HG03060 (cell line): ENCODE data around the gene SMIM35.
"Not testable (repeated sequence)": the region's sequence is repeated elsewhere in the genome, so short reads cannot be mapped to it uniquely, and the experiment has no call there.

Experiments used
- ATAC-seq: cut with Tn5 transposase; IDR thresholded peaks from one replicate; pipeline ENCODE4 v1.9.1; 2021; ENCODE audit warnings: low read depth, moderate number of reproducible peaks; ENCODE audit not compliant: unreplicated experiment

SMIM35 gene

DNA sequence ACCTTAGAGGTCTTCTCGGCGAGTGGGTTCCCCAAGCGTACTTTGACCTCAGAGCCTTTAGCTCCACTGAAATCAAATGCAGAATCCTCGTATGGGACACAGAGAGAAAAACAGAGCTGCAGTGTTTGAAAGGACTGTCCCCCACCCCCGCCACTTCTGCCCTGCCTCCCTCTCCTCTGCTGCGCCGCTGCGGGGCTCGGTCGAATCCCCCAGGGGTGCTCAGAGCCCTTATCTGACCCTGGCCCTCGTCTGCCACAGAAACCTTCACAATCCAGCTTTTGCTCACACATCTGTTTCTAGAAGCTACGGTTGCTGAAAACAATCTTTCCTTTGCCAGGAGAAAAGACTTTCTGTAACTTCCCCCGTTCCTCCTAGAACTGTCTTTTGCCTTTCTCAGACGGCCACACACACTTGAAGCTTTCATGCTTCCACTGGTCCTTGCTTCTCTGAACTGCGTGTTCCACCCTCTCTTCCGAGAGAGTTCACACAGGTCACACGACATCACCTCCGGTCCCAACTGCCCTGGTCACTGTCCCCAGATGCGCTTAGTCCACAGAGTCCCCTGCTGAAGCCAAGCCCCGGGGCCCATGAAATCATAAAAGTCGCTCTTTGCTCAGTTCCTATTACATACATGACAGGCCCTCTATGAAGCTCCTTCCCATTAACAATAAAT, 3.7 kb downstream of the SMIM35 start:
- ATAC-seq, result no peak

GRCh38 chr11:118081241-118081958, 5.4 kb downstream of the SMIM35 start:
- no peak for ATAC-seq

DNA sequence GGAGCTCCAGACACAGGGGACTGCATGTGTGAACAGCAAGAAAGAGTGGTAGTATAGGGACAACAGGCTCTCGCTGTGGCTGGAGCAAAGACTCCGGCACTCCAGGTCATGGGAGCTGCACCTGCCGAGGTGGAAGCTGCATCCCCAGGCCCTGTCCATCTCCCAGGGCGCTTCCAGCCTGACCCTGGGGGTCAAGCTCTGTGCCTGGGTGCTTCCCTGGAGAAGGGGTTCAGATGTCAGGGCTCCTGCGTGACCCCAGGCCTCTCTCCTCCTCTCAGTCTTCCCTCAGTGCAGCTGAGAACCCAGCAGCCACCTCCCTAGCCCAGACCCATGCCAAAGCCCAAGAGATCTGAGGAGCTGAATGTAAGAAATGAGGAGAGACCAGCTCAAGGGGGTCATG, 6.5 kb downstream of the SMIM35 start:
- ATAC-seq, result no peak

DNA sequence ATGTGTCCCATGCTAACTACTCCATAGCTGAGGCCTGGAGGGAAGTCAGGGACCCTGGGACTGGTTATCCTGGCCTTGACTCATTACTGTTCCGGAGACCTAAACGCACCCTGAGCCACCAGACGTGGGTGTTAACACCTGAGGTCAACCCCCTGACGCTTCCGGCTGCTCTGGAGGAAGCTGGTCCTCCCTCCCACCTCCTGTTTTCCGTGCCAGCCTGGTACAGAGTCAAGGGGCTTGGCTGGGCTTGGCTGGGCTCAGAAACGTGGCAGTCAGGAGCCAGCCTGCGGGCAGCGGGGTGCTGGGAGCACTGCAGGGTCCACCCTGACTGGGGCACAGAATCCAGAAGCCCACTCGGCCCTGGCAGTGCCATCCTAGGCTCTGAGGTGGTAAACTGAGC, 7.3 kb downstream of the SMIM35 start:
- ATAC-seq, result no peak

DNA sequence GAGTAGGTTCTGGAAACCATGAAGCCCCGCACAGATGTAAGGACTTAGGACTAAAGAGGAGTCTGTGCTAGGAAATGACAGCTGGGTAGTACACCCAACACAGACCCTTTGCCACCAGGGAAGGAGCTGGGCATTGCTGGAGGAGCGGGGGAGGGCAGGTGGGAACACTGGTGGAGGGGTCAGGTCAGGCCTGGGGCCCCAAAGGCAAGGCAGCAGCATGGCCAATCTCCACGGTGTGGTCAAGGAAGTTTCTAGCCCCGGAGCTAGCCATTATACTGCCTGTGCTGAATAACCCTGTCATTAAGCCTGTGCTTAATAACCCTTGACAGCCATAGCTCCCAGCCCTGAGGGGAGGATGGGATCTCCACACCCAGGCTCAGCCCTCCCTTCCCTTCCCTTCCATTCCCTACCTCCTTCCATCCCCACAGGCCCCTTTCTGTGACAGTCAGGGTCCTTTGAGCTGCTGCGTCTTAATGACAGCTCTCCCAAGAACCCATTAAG, 7.8 kb downstream of the SMIM35 start:
- ATAC-seq, result no peak

GRCh38 chr11:118076754-118077281, 9.9 kb downstream of the SMIM35 start, which contains the start of gene TMPRSS4:
Gene TMPRSS4 (plus strand): TSS chr11:118077078. CDS start chr11:118077303, 225 bp downstream.
- ATAC-seq, result no peak

DNA sequence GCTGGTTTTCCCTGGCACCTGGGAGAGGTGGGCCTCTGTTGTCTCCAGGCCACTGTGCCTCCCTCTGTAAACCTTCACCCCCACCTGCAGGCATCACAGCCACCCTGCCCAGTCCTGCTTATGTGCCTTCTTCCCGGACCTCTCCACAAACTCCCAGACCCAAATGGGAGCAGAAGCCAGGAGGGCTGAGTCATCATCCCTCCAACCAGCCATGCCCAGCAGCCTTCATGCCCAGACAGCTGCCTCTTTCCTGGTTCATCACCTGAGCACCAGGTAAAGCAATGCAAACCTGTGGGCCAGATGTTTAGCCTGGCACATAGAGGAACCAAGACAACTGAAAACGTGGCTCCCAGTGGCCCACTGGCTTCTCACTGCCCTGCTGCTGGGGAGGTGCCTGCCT, 12.0 kb downstream of the SMIM35 start:
- ATAC-seq, result no peak

DNA sequence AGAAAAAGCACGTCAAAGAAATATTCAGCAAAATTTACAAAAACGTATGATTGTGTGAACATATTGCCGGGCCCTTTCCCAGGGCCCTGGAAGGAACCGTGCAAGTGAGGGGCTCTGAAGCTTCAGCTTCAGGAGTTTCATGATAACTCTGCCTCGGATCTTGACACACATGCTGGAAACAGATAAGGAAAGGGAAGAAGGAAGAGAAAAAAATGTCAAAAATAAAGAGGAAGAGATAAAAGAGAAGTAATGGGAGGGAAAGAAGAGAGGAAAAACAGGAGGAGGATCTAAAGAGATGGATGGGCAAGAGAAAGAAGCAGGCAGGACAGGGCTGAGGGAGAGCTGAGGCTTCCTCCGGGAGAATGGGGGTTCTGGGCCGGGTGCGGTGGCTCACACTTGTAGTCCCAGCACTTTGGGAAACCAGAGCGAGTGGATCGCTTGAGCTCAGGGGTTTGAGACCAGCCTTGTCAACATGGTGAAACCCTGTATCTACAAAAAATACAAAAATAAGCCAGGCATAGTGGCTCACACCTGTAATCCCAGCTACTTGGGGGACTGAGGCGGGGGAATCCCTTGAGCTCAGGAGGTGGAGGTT, 12.6 kb downstream of the SMIM35 start:
- no peak for ATAC-seq

- no peak for ATAC-seq
These were observed 13.2 kb downstream of the SMIM35 start for GRCh38 chr11:118073554-118073953.

DNA sequence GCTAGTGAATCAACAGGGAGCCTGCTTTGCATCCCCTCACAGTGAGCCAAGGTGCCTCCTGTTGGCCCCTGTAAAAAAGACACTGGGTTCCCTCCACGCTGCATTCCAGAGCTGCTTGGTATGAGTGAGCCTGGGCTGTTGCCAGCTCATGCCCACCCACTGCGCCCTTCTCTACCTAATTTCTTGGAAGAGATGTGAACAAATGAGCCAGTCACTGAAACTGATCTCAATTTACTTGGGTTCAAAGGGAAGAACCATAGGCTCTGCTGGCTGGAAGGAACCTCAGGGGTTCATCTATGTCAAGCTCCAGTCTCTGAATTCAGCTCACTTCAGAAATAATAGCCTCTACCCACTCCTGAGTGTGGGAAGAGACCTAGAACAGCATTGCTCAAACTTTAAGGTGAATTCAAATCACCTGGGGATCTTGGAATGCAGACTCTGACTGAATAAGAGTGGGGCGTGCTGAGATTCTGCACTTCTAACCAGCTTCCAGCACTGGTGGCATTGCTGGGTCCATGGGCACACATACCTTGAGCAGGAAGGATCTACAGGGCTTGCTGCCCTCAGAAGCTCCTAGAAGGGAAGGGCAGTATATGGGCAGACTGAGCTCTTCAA, 15.2 kb downstream of the SMIM35 start:
- no peak for ATAC-seq

DNA sequence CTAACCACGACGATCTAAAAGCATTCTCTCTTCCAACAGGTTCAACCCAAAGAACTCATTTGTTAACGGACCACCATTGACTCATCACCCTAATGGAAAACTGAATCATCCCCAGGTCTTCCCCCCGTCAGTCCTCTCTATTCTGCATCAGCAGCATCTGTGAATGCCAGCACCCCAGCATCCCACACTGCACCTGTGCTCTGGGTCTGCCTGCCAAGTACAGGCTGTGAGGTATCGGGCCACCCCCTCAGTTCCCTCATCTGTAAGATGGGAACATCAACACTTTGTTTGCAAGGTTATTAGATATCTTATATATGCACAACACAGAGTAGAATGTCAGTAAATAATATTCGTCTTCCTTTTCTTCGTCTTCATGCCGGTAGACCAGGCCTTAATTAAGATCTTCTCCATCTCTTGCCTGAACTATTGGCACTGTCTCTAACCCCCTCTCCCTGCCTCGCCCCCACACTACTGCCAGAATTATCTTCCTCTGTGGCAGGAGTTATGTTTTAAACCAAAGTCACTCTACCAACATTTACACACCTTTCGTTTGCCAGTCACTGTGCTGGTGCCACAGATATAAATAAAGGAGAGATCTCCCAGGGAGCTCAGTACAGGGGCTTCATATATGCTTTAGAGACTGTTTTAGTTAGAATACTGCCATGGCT, 17.7 kb downstream of the SMIM35 start:
- ATAC-seq, result no peak

DNA sequence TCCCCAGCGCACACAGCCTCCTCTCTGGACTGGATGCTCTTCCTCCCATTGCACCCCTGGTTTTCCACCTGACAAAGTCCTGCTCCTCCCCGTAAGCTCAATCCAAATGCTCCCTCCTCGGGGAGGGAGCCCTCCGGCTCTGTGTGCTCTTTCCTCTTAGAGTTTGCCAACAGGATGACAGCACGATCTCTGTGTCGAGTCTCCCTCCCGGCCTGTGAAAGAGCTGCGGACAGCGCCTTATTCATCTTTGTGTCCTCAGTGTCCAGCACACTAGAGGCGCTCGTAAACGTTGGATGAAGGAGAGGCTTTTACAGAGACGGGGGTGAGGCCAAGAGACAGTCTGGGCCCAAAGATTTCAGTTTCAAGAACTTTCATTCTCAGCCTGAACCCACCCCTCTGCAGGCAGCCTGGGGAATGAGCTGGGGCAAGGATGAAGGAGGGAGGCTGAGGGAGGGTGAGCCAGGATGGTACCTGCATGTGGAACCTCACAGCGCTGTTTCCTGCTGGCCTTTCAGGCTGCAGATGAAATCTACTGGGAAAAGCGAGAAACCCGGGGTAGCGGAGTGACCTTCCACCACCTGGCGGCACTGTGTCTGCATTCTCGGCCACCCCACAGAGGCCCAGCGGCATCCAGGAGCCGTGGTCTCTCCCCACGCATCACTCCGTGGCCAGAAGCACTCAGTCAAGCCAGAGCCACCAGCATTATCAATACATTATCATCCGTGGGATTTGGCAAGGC, 18.4 kb downstream of the SMIM35 start:
- ATAC-seq, result no peak

DNA sequence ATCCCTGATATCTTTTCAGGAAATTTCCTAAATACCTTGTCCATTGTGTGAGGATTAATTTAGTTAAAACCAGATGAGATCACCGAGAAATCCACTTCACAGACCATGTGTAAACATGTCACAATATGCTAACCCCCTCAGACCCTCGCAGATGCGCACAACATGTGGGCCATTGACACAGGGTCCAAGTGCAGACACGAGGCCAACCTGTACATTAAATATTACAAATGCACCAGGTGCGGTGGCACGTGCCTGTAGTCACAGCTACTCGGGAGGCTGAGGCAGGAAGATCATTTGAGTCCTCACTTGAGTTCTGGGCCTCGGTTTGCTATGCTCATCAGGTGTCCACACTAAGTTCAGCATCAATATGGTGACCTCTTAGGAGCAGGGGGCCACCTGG, 19.8 kb downstream of the SMIM35 start:
- ATAC-seq, result no peak

DNA sequence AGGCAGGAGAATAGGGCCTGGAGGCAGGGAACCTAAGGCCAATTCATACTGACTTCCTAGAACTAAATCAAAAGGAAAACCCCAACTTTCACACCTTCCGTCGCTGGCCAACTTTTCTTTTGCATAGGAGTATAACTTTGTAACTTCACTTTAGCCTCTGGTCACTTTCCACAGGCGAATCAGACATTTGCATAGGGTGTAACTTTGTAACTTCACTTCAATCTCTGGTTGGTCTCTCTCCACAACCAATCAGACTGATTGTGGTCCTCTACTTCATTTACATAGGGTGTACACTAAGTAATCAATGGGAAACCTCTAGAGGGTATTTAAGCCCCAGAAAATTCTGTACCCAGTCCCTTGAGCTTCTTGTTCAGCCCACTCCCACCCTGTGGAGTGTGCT, 21.4 kb downstream of the SMIM35 start:
- ATAC-seq, result no peak

DNA sequence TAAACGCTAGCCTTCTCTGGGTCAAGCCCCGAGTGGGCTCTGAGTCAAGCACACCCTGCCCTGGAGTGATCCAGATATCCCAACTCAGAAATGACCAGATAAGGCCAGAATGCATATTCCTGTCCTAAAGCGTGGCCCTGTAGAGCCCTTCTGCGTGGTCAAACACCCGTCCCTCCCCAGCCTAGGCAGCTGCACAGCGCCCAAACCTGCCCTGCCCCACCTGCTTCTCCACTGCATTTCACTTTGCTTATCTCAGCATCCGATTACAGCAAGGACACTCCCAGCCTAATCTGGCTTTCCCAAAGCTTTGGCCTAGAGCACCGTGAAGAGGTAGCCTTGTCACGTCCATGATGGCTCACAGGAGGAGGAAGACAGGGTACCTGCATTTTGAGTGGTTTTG, 21.8 kb downstream of the SMIM35 start:
- no peak for ATAC-seq

DNA sequence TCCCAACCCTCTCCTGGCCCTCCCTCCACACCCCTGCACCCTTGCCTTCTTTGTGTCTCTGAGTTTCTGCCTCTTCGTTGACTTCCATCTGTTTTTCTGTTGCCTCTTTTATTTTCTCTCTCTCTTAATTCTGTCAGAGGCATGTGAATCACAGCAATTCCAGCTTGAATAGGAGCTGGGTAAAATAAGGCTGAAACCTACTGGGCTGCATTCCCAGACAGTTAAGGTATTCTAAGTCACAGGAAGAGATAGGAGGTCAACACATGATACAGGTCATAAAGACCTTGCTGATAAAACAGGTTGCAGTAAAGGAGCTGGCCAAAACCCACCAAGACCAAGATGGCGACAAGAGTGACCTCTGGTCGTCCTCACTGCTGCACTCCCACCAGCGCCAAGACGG, 24.1 kb downstream of the SMIM35 start:
- ATAC-seq, result not testable (repeated sequence)

DNA sequence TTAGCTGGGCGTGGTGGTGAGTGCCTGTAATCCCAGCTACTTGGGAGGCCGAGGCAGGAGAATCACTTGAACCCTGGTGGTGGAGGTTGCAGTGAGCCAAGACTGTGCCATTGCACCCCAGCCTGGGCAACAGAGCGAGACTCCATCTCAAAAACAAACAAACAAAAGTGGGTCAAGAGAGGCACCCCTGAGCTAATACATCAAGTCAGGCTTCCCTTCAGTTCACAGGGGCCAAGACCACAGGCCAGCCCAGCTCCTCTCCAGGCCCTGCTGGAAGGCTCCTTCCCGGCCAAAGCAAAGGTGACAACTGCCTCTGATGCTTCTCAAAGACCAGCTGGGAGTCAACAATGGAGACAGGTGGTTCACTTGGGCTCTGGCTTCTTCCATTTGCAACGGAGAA, 24.6 kb downstream of the SMIM35 start:
- not testable (repeated sequence) for ATAC-seq

- ATAC-seq, result no peak
These were observed 25.1 kb downstream of the SMIM35 start for GRCh38 chr11:118061586-118062125.

DNA sequence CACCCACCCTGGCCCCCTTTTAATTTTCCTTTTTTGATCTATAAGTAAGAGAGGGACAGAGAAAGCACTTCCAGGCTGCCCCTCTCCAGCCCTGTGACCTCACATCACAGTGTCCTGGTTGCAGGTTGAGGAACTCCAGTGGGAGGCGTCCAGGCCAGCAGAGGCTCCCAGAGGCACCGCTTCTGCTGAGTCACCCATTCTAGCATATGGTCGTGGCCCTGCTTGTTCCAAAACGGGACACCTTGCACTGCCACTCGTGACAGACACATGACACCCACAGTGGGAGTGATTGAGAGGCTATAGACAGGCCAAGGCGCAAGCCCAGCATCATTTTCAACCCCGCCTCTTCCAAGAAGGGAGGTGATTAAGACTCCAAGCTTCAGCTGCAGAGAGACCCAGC, 25.9 kb downstream of the SMIM35 start:
- no peak for ATAC-seq
